Measurements from ENCODE around the gene FARS2. TPM values are rescaled to one million over a fixed set of nuclear protein-coding genes. Genes with fewer than 3 reads are reported as not detected.
A peak's percentile ranks its signal among the peaks of the same experiment; 100 is the strongest.

Gene FARS2
- total RNA-seq, 2 donors from 2014 or later = 16.2 to 18.3 TPM

- Histone ChIP-seq H3K36me3 (ENCODE audit: control insufficient read depth, insufficient read depth, low read length) (no peaks in the 10 kb centered on the region), H3K9ac (ENCODE audit: extremely low read depth, low read length, poor library complexity, severe bottlenecking) (no peak overlapping the region), H3K4me3 (ENCODE audit: low read length) (no peak overlapping the region), H3K27ac (ENCODE audit: low read depth, low read length) (no peak overlapping the region), H3K9me3 (ENCODE audit: control insufficient read depth, low read length) (no peaks in the 10 kb centered on the region), H3K27me3 (ENCODE audit: control insufficient read depth, insufficient read depth, low read length, poor library complexity, severe bottlenecking) (no peaks in the 10 kb centered on the region), H3K4me1 (ENCODE audit: control insufficient read depth, insufficient read depth, low read length) (no peaks in the 10 kb centered on the region)
- H3K9me3 Mint-ChIP-seq = no peaks in the 10 kb centered on the region
- peak; percentile 18 for DNase-seq
- H3K4me3 Mint-ChIP-seq = no peak overlapping the region
- 95% methylated on average over 9 to 10 of the region's 10 CpGs for WGBS, 2 experiments (ENCODE audit: insufficient coverage in 1 of 2, insufficient read length in 1 of 2)
- no peak for TF ChIP-seq CTCF (conservative IDR thresholded peaks at IDR 0.05)
- no peaks in the 10 kb centered on the region for H3K36me3 Mint-ChIP-seq (ENCODE audit: low read depth)
- no peaks in the 10 kb centered on the region for H3K27me3 Mint-ChIP-seq (ENCODE audit: insufficient read depth)
- no peak overlapping the region for H3K27ac Mint-ChIP-seq
- peaks cover 21% of the 10 kb centered on the region for H3K4me1 Mint-ChIP-seq
Measured at GRCh38 chr6:5724911-5725310, 463.6 kb downstream of the FARS2 start.

- TF ChIP-seq CTCF (conservative IDR thresholded peaks at IDR 0.05) = no peak
- Histone ChIP-seq H3K36me3 (ENCODE audit: control insufficient read depth, insufficient read depth, low read length) (no peaks in the 10 kb centered on the region), H3K9me3 (ENCODE audit: control insufficient read depth, low read length) (no peaks in the 10 kb centered on the region), H3K27me3 (ENCODE audit: control insufficient read depth, insufficient read depth, low read length, poor library complexity, severe bottlenecking) (no peaks in the 10 kb centered on the region), H3K4me3 (ENCODE audit: low read length) (no peak overlapping the region), H3K9ac (ENCODE audit: extremely low read depth, low read length, poor library complexity, severe bottlenecking) (no peak overlapping the region), H3K4me1 (ENCODE audit: control insufficient read depth, insufficient read depth, low read length) (no peaks in the 10 kb centered on the region), H3K27ac (ENCODE audit: low read depth, low read length) (no peak overlapping the region)
- H3K27ac Mint-ChIP-seq = no peak overlapping the region
- H3K4me3 Mint-ChIP-seq = no peak overlapping the region
- peaks cover 20% of the 10 kb centered on the region for H3K4me1 Mint-ChIP-seq
- peak; percentile 31 for DNase-seq
- no peaks in the 10 kb centered on the region for H3K27me3 Mint-ChIP-seq (ENCODE audit: insufficient read depth)
- H3K9me3 Mint-ChIP-seq = no peaks in the 10 kb centered on the region
- 89 to 93% methylated on average over 13 to 17 of the region's 17 CpGs for WGBS, 2 experiments (ENCODE audit: insufficient coverage in 1 of 2, insufficient read length in 1 of 2)
- no peaks in the 10 kb centered on the region for H3K36me3 Mint-ChIP-seq (ENCODE audit: low read depth)
Measured at GRCh38 chr6:5726976-5727718, 465.8 kb downstream of the FARS2 start.

GRCh38 chr6:5728351-5729079, 467.2 kb downstream of the FARS2 start:
- Mint-ChIP-seq H3K4me3 (no peak overlapping the region), H3K27ac (peak overlapping the region; percentile 35)
- no peak overlapping the region for H3K27ac ChIP-seq (ENCODE audit: low read depth, low read length)

More at GRCh38 chr6:5728351-5729079, 467.2 kb downstream of the FARS2 start:
- DNase-seq = peak; percentile 52
- H3K36me3 Mint-ChIP-seq (ENCODE audit: low read depth) = no peaks in the 10 kb centered on the region
- no peak overlapping the region for H3K4me3 ChIP-seq (ENCODE audit: low read length)
- no peak for TF ChIP-seq CTCF (conservative IDR thresholded peaks at IDR 0.05)
- peaks cover 10% of the 10 kb centered on the region for H3K4me1 Mint-ChIP-seq
- no peaks in the 10 kb centered on the region for H3K27me3 Mint-ChIP-seq (ENCODE audit: insufficient read depth)
- no peaks in the 10 kb centered on the region for H3K4me1 ChIP-seq (ENCODE audit: control insufficient read depth, insufficient read depth, low read length)
- no peaks in the 10 kb centered on the region for H3K27me3 ChIP-seq (ENCODE audit: control insufficient read depth, insufficient read depth, low read length, poor library complexity, severe bottlenecking)
- H3K9me3 Mint-ChIP-seq = no peaks in the 10 kb centered on the region
- no peaks in the 10 kb centered on the region for H3K36me3 ChIP-seq (ENCODE audit: control insufficient read depth, insufficient read depth, low read length)
- H3K9ac ChIP-seq (ENCODE audit: extremely low read depth, low read length, poor library complexity, severe bottlenecking) = no peak overlapping the region
- no peaks in the 10 kb centered on the region for H3K9me3 ChIP-seq (ENCODE audit: control insufficient read depth, low read length)
- 89 to 92% methylated on average over 12 to 16 of the region's 16 CpGs for WGBS, 2 experiments (ENCODE audit: insufficient coverage in 1 of 2, insufficient read length in 1 of 2)
